DND-41 (cell line): ENCODE results near the gene PPME1.
A peak's percentile ranks its signal among the peaks of the same experiment; 100 is the strongest.
"Not testable (repeated sequence)": the region's sequence is repeated elsewhere in the genome, so short reads cannot be mapped to it uniquely, and the experiment has no call there.

Experiments used
- ATAC-seq: fragments of 200-7000 bp; cut with Tn5 transposase; 3 replicates; pipeline ENCODE4 v1.9.1; 2021; ENCODE audit warnings: low read depth; ENCODE audit not compliant: insufficient read depth
- DNase-seq: peaks from one replicate; pipeline ENCODE4 v3.0.0-alpha.2; 2020
- H2AFZ ChIP-seq: 2 replicates; pipeline ENCODE4 v1.6.0; 2012; ENCODE audit warnings: low read depth, low read length
- H3K27ac ChIP-seq: 2 replicates; pipeline ENCODE4 v1.5.1; 2012; ENCODE audit warnings: low read length, inconsistent platforms
- H3K27me3 ChIP-seq: fragments of 200-600 bp; sonication (generic); 2 replicates; pipeline ENCODE4 v1.6.0; 2012; ENCODE audit warnings: low read length, mild to moderate bottlenecking, inconsistent platforms; ENCODE audit not compliant: insufficient read depth, poor library complexity
- H3K36me3 ChIP-seq: 2 replicates; pipeline ENCODE4 v1.5.1; 2012; ENCODE audit warnings: low read length, inconsistent platforms; ENCODE audit not compliant: insufficient read depth
- H3K4me1 ChIP-seq: 2 replicates; pipeline ENCODE4 v1.5.1; 2012; ENCODE audit warnings: mild to moderate bottlenecking, low read length; ENCODE audit not compliant: insufficient read depth
- H3K4me2 ChIP-seq: 2 replicates; pipeline ENCODE4 v1.6.0; 2012; ENCODE audit warnings: mild to moderate bottlenecking, moderate library complexity, low read length, inconsistent platforms; ENCODE audit not compliant: insufficient read depth
- H3K4me3 ChIP-seq, 2 experiments: fragments of 200-600 bp in 1 of 2; shearing (Covaris generic) in 1 of 2; 2 replicates each; pipeline ENCODE4 v1.5.1; 2012 to 2016; ENCODE audit warnings: inconsistent platforms in 2 of 2, low read length in 2 of 2, mild to moderate bottlenecking in 2 of 2, low read depth in 1 of 2, moderate library complexity in 1 of 2
- H3K79me2 ChIP-seq: 2 replicates; pipeline ENCODE4 v1.6.0; 2012; ENCODE audit warnings: low read length, inconsistent platforms; ENCODE audit not compliant: insufficient read depth
- H3K9ac ChIP-seq: 2 replicates; pipeline ENCODE4 v1.6.0; 2012; ENCODE audit warnings: low read depth, mild to moderate bottlenecking, inconsistent platforms, low read length, moderate library complexity
- H3K9me3 ChIP-seq: 2 replicates; pipeline ENCODE4 v1.5.1; 2012; ENCODE audit warnings: low read length, moderate library complexity, mild to moderate bottlenecking, inconsistent platforms; ENCODE audit not compliant: insufficient read depth, severe bottlenecking
- H4K20me1 ChIP-seq: 2 replicates; pipeline ENCODE4 v1.6.0; 2012; ENCODE audit warnings: low read length; ENCODE audit not compliant: insufficient read depth
- CTCF ChIP-seq: IDR thresholded peaks from 2 replicates; pipeline ENCODE4 v1.5.1; 2012; ENCODE audit warnings: borderline replicate concordance, low read length, moderate library complexity, mild to moderate bottlenecking; ENCODE audit not compliant: poor library complexity, severe bottlenecking; ENCODE audit errors: extremely low read depth
- EZH2 ChIP-seq: IDR thresholded peaks from 3 replicates; pipeline ENCODE4 v1.6.1; 2012; ENCODE audit warnings: borderline replicate concordance, low read depth, mild to moderate bottlenecking, moderate library complexity, low read length, inconsistent platforms; ENCODE audit not compliant: severe bottlenecking

PPME1 gene, protein sequence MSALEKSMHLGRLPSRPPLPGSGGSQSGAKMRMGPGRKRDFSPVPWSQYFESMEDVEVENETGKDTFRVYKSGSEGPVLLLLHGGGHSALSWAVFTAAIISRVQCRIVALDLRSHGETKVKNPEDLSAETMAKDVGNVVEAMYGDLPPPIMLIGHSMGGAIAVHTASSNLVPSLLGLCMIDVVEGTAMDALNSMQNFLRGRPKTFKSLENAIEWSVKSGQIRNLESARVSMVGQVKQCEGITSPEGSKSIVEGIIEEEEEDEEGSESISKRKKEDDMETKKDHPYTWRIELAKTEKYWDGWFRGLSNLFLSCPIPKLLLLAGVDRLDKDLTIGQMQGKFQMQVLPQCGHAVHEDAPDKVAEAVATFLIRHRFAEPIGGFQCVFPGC

GRCh38 chr11:74170694-74171629 is at the start of gene PPME1, which contains the start of gene C2CD3:
PPME1 (plus strand) TSS chr11:74171289; CDS start chr11:74171422, 133 bp downstream.
C2CD3 (minus strand) TSS chr11:74171002; CDS start chr11:74170792, 210 bp downstream.
- H3K4me3 ChIP-seq, result peak within 1 kb of the TSS; percentile 68 to 76
- ATAC-seq (peak; percentile 91), DNase-seq (peak; percentile 99)
- H2AFZ ChIP-seq, result peak within 1 kb of the TSS; percentile 85
- peaks cover 51% of the 10 kb centered on the region for H3K4me1 ChIP-seq
- H3K9me3 ChIP-seq, result no peaks in the 10 kb centered on the region
- TF ChIP-seq EZH2 (no peak), CTCF (peak; percentile 47)
- peaks cover 75% of the 10 kb centered on the region for H3K79me2 ChIP-seq
- no peaks in the 10 kb centered on the region for H4K20me1 ChIP-seq
- H3K27ac ChIP-seq, result peak within 1 kb of the TSS; percentile 76
- H3K36me3 ChIP-seq, result peaks cover 28% of the 10 kb centered on the region
- peak within 1 kb of the TSS; percentile 66 for H3K9ac ChIP-seq
- no peaks in the 10 kb centered on the region for H3K27me3 ChIP-seq
- H3K4me2 ChIP-seq, result peak within 1 kb of the TSS; percentile 80

GRCh38 chr11:74121804-74122203 is 49.3 kb upstream of the PPME1 start:
- TF ChIP-seq CTCF (no peak), EZH2 (no peak)
- Histone ChIP-seq H3K79me2 (no peaks in the 10 kb centered on the region), H3K27ac (no peak overlapping the region), H3K4me2 (no peak overlapping the region), H3K36me3 (peaks cover 24% of the 10 kb centered on the region), H3K27me3 (no peaks in the 10 kb centered on the region), H4K20me1 (no peaks in the 10 kb centered on the region), H3K4me3 (no peak overlapping the region), H2AFZ (no peak overlapping the region), H3K9me3 (no peaks in the 10 kb centered on the region), H3K4me1 (no peaks in the 10 kb centered on the region), H3K9ac (no peak overlapping the region)
- no peak for ATAC-seq
- DNase-seq, result no peak

DNA sequence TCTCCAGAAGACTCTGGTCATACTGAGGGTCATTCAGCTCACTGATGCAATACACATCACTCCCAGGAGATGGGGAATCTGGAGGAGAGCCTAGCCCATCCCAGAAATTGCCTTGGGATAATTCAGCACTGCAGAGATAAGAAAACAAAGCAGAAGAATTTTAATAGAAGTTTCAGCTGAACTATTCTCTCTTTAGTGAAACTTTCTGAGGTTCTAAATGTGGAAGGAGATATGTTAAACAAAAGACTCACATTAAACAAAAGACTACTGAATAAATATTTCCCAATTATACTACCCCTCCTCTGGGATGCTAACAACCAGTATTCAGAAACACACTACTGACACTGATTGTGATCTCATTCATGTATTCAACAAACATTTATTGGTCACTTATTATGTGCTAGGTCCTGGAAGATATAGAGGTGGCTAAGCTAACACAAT is 48.1 kb upstream of the PPME1 start:
- H2AFZ ChIP-seq, result no peak overlapping the region
- H3K4me1 ChIP-seq, result no peaks in the 10 kb centered on the region
- H3K79me2 ChIP-seq, result no peaks in the 10 kb centered on the region
- H3K4me2 ChIP-seq, result no peak overlapping the region
- TF ChIP-seq CTCF, result no peak
- no peak for DNase-seq
- no peak for ATAC-seq
- H3K4me3 ChIP-seq, result no peak overlapping the region
- H4K20me1 ChIP-seq, result no peaks in the 10 kb centered on the region
- no peaks in the 10 kb centered on the region for H3K9me3 ChIP-seq
- no peak overlapping the region for H3K9ac ChIP-seq
- no peaks in the 10 kb centered on the region for H3K27me3 ChIP-seq
- H3K27ac ChIP-seq, result no peak overlapping the region
- peaks cover 16% of the 10 kb centered on the region for H3K36me3 ChIP-seq

DNA sequence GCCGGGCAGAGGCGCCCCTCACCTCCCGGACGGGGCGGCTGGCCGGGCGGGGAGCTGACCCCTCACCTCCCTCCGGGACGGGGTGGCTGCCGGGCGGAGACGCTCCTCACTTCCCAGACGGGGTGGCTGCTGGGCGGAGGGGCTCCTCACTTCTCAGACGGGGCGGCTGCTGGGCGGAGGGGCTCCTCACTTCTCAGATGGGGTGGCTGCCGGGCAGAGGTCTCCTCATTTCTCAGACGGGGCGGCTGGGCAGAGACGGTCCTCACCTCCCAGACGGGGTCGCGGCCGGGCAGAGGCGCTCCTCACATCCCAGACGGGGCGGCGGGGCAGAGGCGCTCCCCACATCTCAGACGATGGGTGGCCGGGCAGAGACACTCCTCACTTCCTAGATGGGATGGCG is 42.0 kb upstream of the PPME1 start:
- not testable (repeated sequence) for H3K4me1 ChIP-seq, ATAC-seq, DNase-seq

More for the DNA sequence above, 42.0 kb upstream of the PPME1 start:
- not testable (repeated sequence) for H2AFZ ChIP-seq, H3K27me3 ChIP-seq, H3K9ac ChIP-seq, H3K27ac ChIP-seq, H3K79me2 ChIP-seq, H3K9me3 ChIP-seq, H3K4me3 ChIP-seq, H3K4me2 ChIP-seq, H4K20me1 ChIP-seq
- H3K36me3 ChIP-seq, result peaks cover 40% of the 10 kb centered on the region
